SK-N-SH treated with all-trans-retinoic acid at 6 μM for 48 hours (cell line): ENCODE measurements around the gene TNK2.

Experiments used
- ARNTL ChIP-seq: fragments of 450-650 bp; formaldehyde crosslinking; IDR thresholded peaks from 2 replicates; pipeline ENCODE4 v1.5.0; 2020; ENCODE audit warnings: low read depth, mild to moderate bottlenecking, moderate library complexity, borderline replicate concordance
- GLIS3 ChIP-seq: fragments of 250-450 bp; sonication (Bioruptor Pico); IDR thresholded peaks from 2 replicates; pipeline ENCODE4 v1.5.0; 2020; ENCODE audit warnings: mild to moderate bottlenecking, moderate library complexity
- ISL1 ChIP-seq: fragments of 250-450 bp; sonication (Bioruptor Pico); IDR thresholded peaks from 2 replicates; pipeline ENCODE4 v2.1.2; 2022; ENCODE audit warnings: mild to moderate bottlenecking, moderate library complexity
- RARB ChIP-seq: fragments of 250-450 bp; sonication (Bioruptor Pico); IDR thresholded peaks from 2 replicates; pipeline ENCODE4 v1.8.0; 2021; ENCODE audit warnings: mild to moderate bottlenecking, moderate library complexity
- SNAI2 ChIP-seq: fragments of 250-450 bp; sonication (Bioruptor Pico); IDR thresholded peaks from 2 replicates; pipeline ENCODE4 v1.5.0; 2020; ENCODE audit warnings: mild to moderate bottlenecking, moderate library complexity
- TOX ChIP-seq: fragments of 250-450 bp; sonication (Bioruptor Pico); IDR thresholded peaks from 2 replicates; pipeline ENCODE4 v1.8.0; 2021; ENCODE audit warnings: mild to moderate bottlenecking, moderate library complexity, borderline replicate concordance
- ZFP3 ChIP-seq: fragments of 250-450 bp; sonication (Bioruptor Pico); IDR thresholded peaks from 2 replicates; pipeline ENCODE4 v1.5.0; 2020; ENCODE audit warnings: mild to moderate bottlenecking, moderate library complexity
- ZFP30 ChIP-seq: fragments of 450-650 bp; formaldehyde crosslinking; IDR thresholded peaks from 2 replicates; pipeline ENCODE4 v1.5.0; 2022; ENCODE audit warnings: mild to moderate bottlenecking, moderate library complexity
- ZNF70 ChIP-seq: fragments of 450-650 bp; formaldehyde crosslinking; IDR thresholded peaks from 2 replicates; pipeline ENCODE4 v1.5.0; 2020; ENCODE audit warnings: mild to moderate bottlenecking, moderate library complexity
- ZNF8 ChIP-seq: fragments of 450-650 bp; formaldehyde crosslinking; IDR thresholded peaks from 2 replicates; pipeline ENCODE4 v1.5.0; 2020; ENCODE audit warnings: mild to moderate bottlenecking, moderate library complexity
- TF ChIP-seq, protein P1 (sequence below): fragments of 250-450 bp; sonication (Bioruptor Pico); IDR thresholded peaks from 2 replicates; pipeline ENCODE4 v1.8.0; 2021; ENCODE audit warnings: low read depth, mild to moderate bottlenecking, moderate library complexity, borderline replicate concordance

Gene TNK2

DNA sequence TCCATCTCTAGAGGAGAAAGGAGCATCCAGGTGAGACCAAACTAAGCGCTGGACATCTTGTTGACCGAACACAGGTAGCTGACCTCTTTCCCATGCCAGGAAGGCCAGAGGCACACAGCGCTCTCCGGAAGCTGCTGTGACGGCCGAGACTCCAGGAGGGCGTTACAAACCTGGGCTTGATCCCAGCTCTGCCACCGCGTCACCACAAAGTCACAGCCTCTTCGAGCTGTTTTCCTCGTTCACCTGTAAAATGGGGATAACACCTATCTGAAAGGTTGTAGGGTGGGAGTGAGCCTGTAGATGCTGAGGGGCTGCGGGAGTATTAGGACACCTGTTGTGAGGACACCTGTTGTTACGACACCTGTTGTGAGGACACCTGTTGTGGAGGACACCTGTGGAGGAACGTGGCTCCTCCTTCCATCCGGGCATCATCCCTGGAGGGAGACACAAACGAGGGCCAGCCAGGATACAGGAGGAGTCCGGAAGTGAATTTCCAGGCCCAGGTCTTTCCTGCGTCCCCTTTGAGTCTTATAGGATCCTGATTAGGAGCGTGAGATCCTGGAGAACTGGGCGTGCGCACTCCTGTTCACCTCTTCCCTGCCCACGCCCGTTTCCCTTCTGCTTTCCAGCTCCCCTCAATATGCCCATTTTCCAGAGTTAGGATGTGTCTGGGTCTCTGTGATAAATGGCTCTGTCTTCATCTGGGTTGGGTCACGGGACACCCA lies 94.3 kb downstream of the TNK2 start (continued):
- TF ChIP-seq ZNF8 (no peak), GLIS3 (CRISPR knock-in tag) (no peak), TOX (CRISPR knock-in tag) (no peak), ZFP30 (CRISPR knock-in tag) (no peak), ZFP3 (CRISPR knock-in tag) (no peak), ISL1 (CRISPR knock-in tag) (no peak), ARNTL (no peak), SNAI2 (CRISPR knock-in tag) (no peak), ZNF70 (CRISPR knock-in tag) (no peak), RARB (CRISPR knock-in tag) (no peak)
- TF ChIP-seq, protein P1, sequence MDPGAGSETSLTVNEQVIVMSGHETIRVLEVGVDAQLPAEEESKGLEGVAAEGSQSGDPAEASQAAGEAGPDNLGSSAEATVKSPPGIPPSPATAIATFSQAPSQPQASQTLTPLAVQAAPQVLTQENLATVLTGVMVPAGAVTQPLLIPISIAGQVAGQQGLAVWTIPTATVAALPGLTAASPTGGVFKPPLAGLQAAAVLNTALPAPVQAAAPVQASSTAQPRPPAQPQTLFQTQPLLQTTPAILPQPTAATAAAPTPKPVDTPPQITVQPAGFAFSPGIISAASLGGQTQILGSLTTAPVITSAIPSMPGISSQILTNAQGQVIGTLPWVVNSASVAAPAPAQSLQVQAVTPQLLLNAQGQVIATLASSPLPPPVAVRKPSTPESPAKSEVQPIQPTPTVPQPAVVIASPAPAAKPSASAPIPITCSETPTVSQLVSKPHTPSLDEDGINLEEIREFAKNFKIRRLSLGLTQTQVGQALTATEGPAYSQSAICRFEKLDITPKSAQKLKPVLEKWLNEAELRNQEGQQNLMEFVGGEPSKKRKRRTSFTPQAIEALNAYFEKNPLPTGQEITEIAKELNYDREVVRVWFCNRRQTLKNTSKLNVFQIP: no peak
